ENCODE data around the gene VEGFB.

Gene VEGFB, protein sequence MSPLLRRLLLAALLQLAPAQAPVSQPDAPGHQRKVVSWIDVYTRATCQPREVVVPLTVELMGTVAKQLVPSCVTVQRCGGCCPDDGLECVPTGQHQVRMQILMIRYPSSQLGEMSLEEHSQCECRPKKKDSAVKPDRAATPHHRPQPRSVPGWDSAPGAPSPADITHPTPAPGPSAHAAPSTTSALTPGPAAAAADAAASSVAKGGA

DNA sequence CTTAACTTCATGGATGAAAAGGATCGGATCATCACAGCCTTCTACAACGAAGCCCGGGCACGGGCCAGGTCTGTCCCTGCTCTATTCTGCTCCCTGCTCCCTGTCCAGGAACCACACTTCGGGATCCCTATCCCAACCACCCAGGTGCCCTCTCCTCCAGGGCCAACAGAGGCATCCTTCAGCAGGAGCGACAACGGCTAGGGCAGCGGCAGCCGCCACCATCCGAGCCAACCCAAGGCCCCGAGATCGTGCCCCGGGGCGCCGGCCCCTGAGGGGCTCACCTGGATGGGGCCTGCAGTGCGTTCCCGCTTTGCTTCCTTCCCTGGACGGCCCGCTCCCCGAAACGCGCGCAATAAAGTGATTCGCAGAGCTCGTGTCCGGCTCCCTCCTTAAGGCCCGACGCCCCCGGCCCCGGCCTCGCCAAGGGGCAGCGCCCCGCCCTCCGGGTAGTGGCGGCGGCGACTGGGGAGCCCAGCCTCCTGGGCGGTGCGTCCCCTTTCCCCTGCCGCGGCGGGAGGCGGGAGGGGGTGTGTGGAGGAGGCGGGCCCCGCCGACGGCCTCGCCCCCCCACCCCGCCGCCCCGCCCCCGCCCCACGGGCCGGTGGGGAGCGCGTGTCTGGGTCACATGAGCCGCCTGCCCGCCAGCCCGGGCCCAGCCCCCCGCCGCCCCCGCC is at the start of gene VEGFB:
TSS of gene VEGFB (plus strand) at position 672 of the 674 bp plus-strand sequence. CDS start 250 bp downstream, outside the sequence.
- peak; percentile 65 for DNase-seq

DNA sequence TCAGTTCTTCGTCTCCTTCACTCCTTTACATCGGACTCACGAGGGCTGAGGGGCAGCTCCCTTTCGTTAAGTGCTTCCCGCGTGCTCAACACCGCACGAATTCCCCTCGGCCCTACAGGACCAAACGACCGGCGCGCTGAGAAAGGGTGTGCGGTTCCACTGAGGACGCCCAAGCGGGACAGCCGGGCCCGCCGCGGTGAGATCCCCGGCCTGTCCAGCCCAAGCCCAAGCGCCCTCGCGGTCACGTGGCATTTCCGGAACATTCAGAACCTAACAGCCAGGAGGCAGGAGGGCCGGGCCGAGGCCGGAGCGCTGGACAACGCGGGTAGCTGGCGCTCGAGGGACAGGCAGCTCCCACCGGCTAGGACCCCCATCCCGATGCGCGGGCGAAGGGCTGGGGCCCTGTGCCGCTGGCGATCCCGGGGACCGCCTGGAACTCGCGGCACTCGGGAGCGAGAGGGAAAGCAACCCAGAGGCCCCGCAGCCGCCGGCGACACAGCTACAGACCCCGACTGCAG is 49.1 kb upstream of the VEGFB start:
- no peak for DNase-seq

DNA sequence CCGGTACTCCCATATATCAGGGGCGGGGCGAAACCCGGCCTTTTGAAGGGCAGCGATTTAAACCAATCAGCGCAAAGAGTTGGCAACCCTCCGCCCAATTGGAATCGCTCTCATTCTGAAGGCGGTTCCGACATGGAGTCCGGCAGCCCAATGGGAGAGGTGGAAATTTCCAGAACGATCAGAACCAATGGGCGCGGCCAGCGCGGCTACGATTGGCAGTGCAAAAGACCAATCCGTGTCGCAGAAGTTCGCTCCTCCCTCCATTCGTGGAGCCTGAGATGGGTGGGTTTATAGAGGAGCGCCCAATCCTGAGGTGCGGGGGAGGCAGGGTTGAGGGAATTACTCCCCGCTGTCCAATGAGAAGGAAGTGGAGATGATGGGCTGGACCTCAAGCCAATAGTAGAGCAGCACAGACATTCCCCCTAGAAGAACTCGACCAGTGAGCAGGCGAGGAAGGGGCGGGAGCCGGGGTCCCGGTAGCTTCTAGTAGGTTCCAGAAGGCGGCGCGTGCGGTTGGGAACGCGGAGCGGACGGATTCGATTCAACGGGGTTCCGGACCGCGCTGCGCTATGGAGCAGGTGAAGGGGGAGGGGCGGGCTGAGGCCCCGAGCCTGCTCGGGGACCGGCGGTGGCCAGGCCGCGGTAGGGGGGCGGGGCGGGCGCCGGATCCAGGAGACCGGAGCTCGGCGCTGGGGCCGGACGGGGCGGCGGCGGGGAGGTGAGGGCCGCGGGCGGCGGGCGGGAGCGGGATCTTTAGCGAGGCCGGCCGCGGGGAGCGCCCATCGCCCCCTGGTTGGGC is 48.5 kb upstream of the VEGFB start, which contains the start of gene STIP1:
TSS of gene STIP1 (plus strand) at position 479 of the 799 bp plus-strand sequence. CDS start at position 570, 91 bp downstream.
- DNase-seq: peak; percentile 100

DNA sequence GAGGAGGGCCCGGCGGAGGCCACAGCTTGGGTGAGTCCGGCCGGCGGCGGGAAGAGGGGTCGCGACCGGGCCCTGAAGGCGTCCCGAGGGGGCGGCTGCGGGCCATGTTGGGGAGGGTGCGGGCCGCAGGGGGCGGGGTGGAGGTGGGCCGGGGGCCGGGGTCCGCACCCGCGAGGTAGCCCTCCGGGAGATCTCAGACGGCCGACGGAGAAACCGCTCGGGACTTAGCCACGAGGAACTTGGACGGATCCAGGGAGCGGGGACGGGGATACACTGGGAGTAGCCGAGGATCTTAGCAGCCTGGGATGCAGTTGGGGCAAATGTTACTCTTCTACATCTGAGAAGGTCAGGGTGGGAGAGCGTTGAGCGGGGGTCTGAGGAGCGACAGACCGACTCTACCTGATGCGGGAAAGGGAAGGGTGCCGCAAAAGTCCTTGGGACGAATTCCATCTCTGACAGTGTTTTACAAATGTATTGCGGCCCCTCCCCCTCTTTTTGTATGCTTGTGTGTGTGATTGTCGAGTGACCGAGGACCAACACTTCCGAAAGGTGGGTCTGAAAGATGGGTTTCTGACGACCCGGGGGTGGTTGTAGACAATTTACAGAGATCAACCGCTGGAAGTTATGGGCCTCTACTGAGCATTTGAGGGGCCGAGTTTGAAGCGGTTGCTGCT is 47.8 kb upstream of the VEGFB start:
- DNase-seq: peak; percentile 39

DNA sequence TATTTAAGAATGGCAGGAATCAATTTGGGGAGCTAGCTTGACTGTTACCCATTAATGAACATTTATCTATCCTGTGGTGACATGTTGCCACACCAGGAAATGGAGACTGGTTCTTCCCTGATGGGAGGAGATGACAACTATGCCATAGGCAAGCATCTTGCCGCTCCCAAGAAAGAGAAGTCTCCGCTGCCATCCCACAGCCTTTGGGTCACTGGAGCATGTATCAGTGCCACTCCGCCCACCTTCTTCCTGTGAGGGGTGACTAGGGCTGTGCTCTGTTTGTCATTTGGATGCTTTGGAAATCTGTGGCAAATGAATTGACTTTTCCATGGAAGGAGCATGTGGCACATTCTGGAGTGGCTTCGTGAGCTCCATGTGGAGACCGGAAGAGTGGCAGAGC is 42.0 kb upstream of the VEGFB start:
- no peak for DNase-seq

DNA sequence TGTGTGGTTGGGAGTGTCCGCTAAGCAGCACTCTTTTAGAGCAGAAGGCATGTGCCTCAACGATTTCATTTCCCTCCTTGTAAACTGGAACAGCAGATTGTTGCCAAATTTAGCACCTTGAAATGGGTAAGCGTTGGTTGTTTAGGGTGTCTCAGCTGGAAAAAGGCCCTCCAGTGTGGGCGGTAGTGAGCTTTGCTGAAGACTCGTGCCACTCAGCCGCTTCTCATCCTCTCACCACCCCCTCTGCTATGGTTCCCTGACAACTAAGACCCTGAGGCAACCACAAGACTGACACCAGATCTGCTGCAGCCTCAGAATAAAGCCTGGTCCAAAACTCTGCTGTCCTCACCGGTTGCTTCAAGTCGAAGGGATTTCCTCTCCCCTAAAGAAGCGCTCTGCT is 37.8 kb upstream of the VEGFB start:
- no peak for DNase-seq

DNA sequence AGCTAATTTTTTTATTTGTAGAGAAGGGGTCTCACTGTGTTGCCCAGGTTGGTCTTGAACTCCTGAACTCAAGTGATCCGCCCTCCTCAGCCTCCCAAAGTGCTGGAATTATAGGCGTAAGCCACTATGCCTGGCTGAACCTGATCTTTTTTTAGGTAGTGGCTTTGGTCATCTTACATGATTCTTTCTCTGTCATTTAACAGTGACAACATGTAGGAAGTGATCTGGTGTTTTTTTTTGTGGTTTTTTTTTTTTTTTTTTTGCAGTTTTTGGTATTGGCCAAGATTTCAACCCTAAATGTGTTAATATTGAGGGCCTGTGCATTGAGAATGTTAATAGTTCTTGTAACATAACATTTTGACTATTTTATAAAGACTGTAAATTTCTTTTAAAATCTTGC is 35.9 kb upstream of the VEGFB start:
- DNase-seq: no peak

DNA sequence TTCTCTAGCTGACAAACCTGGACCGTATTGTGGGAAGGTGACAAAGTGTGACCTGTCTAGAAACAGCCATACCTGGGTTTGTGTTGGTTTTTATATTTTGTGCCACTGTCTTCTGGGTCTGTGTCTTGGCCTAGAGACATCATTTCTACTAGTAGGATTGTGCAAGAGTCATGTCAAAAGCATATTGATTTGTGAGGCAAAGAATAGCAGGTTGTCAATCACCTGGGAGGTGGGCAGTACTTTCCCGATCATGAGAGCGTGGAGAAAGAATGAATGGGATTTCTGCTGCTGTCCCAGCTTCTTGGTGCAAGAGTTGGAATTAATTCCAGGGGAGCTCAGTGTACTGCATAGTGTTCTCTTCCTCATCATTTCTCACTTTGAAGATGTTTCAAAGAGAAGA is 32.8 kb upstream of the VEGFB start:
- DNase-seq: no peak

DNA sequence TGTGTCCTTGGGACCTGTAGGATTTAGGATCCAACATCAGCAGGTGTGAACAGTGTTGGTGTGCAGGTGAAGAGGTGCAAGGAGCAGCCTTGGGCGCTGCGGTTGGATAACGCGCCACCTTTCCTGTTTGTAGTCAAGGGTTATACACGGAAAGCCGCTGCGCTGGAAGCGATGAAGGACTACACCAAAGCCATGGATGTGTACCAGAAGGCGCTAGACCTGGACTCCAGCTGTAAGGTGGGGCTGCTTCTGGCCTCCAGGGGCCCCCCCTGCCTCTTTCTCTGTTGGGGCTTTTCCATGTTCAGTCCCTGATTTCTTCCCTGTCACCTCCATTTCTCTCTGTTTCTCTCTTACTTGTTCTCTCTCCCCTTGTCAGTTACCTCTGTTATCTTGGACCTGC is 31.4 kb upstream of the VEGFB start:
- no peak for DNase-seq

DNA sequence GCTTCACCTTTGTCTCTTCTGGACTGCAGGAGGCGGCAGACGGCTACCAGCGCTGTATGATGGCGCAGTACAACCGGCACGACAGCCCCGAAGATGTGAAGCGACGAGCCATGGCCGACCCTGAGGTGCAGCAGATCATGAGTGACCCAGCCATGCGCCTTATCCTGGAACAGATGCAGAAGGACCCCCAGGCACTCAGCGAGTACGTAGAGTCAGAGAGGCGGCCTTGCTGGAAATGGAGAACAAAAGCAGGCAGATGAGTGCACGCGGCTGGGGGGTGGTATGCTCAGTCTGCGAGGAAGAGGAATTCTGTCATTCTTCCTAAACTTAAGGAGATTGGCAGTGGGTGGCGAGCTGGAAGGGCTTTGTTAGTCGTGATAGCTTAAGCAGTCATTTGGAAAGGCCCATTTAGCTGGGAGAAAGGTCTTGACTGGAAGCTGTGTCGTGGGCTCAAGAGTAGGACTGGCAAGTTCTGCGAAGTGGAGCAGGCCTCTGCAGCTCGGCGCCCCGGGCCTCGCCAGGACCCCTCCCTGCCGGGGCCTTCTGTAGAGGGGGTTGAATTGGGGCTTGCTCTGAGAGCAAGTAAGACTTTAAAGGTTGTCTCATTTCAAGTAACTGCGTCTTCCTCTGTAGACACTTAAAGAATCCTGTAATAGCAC is 30.8 kb upstream of the VEGFB start:
- no peak for DNase-seq

DNA sequence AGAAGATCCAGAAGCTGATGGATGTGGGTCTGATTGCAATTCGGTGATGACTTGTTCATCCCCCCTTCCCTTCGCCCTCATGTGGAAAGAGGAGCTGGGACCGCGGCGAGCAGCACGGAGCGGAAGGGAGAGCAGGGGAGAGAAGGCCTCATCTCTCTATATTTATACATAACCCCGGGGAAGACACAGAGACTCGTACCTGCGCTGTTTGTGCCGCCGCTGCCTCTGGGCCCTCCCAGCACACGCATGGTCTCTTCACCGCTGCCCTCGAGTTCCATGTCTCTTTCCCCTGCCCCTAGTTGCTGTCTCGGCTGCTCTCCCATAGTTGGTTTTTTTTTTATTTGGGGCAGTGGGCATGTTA is 30.3 kb upstream of the VEGFB start:
- DNase-seq: no peak

DNA sequence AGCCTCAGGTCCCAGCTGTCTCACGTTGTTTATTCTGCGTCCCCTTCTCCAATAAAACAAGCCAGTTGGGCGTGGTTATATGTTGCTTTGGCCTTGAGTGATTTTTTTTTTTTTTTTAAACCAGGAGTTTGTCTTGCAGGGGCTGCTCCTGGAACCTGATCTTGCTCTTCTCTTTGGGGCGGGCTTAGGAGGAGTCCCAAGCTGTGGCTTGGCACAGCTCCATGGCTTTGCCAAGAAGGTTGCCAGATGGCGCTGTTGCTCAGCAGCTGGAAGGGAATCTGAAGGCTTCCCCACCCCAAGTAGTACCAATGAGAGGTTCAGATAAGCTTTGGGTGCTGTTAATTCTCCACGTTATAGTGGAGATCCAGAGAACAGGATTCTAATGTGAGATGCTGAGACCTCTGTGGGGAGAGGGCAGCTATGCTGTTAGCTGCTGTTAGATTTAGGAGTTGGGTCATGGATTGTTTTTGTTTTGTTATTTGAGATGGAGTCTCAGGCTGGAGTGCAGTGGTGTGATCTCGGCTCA is 29.9 kb upstream of the VEGFB start:
- DNase-seq: peak; percentile 75

DNA sequence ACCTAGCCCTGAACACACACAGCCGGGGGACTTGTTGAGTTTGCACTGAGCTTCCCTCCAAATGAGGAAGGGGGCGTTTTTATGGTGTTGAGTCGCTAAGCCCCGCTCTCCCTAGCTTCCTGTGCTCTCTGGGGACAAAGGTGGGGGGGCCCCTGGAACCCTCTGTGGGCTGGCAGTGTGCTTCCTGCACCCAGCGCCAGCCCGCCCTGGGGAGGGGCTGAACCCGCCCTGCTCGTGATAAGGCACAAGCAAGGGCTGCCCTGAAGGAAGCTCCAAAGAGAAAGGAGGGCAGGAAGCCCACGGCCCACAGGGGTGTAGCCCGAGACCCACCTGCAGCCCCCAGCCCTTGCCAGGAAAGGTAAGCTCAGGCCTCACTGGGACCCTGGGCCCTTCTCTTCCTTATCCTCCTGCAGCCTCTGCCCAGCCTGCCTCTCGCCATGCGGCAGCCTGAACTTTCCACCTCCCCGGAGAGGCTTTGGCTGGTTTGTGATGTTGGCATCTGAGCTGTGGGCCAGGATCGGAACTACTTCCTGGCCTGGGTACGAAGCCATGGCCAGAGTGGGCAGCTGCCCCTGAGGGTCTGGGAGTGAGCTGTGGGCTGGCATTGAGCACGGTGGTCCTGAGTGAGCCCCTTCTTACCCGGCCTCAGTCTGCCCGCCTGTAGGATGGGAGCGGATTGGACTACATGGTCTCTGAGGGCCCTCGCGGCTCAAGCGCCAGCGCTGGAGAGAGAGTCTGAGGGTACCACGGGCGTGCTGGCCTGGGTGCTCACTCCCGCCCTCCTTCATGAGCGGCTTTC is 27.7 kb upstream of the VEGFB start, which contains the start of gene FERMT3:
TSS of gene FERMT3 (plus strand) at position 265 of the 799 bp plus-strand sequence. CDS start 644 bp downstream, outside the sequence.
- no peak for DNase-seq

DNA sequence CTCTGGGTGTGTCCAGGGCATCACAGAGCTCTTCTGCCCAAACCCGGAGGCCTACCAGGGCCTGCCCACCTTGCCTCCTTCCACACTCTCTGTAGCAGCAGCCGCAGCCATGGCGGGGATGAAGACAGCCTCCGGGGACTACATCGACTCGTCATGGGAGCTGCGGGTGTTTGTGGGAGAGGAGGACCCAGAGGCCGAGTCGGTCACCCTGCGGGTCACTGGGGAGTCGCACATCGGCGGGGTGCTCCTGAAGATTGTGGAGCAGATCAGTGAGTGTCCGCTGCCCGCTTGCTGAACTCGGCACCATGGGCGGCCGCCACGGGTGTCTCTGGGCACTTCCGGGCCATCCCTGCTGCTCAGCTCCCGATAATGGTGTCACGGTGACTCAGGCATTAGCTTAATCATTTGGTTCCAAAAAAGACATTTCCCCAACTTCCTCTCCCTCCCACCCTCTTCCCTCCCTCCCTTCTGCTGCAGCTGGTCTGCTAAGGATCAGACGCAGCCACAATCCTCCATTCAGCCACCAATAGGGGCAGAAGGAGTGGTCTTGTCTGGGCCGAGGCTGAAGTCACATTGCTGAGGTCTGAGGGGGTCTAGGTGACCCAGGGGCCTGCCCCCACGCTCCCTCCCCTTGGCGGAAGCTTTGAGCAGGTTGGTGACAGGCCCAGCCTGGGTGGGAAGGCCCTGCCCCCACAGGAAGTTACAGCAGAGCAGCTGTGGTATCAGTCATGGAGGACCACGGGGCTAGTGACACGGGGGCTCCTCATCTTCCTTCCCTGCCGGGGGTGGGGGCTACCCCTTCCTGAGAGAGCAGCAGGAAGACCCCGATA is 26.9 kb upstream of the VEGFB start:
- no peak for DNase-seq

DNA sequence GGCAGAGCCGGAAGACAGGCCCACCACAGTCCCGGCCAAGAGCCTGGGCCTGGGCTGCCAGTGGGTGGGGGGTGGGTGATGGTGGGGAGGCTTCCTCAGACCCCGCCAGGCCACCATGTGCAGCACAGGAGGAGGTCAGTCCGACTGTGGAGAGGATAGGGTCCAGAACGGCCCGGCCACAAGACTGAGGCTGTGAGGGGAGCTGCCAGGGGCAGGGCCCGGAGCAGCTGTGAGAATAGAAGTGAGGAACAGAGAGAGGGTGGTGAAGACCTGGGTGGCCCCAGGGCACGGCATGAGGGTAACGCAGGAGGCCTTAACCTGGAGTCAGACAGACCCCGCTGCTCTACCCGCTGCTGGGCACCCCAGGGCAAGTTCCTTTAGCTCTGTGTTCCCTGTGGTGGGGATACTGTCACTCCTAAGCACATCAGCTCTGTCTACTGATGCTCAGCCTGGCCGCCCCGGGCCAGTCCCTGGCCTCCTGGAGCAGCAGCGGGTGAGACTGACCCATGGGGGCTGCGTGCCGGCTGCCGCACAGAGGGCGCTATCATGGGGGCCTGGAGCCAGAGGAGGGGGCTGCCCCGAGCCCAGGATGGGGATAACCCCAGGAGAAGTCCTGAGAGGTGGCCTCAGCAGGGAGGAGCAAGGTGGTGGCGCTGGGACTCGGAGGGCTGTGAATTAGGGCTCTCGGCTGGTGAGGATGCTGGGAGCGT is 26.1 kb upstream of the VEGFB start:
- no peak for DNase-seq

DNA sequence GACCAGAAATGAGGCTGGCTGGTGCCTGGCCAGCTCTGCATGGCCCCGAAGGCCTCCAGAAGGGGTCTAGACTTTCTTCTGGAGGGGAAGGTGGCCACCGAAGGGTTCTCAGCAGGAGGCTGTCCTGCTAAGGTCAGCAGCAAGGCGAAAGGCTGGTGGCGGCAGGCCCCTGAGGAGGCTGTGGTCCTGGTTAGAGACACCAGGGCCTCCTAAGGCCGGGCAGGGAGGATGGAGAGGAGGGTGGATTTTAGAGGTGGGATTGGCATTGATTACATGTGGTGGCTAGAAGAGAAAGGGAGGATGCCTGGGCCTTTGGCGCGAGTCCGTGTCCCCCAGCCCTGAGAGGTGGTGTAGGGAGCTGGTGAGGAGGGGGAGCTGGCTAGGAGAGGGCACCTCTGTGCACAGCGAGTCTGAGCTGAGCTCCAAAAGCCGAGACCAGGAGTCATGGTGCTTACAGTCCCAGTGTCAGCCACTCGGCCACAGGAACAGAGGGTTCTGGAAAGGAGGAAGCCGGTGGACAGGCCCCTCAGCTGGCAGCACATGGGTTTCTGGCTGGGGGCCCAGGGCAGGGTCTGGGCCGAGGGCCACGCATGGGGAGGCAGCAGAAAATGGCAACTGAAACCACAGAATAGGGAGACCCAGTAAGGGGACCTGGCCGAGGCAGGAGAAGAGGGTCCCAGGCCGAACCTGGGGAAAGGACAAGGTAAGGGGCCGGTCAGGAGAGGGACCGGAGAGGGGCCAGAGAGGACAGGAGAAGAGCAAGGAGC is 25.4 kb upstream of the VEGFB start:
- no peak for DNase-seq

DNA sequence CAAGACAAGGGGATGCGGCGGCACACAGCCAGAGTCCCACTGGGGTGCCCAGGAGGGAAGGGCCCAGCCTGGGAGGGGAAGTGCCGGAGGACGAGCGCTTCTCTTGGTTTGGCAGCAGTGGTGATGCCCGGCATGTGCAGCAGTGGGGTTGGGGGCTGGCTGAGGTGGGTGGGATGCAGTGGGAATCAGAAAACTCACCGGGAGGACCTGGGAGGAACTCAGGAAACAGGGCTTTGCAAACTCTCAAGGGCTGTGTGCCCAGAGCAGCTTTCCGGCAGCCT is 24.9 kb upstream of the VEGFB start:
- no peak for DNase-seq

DNA sequence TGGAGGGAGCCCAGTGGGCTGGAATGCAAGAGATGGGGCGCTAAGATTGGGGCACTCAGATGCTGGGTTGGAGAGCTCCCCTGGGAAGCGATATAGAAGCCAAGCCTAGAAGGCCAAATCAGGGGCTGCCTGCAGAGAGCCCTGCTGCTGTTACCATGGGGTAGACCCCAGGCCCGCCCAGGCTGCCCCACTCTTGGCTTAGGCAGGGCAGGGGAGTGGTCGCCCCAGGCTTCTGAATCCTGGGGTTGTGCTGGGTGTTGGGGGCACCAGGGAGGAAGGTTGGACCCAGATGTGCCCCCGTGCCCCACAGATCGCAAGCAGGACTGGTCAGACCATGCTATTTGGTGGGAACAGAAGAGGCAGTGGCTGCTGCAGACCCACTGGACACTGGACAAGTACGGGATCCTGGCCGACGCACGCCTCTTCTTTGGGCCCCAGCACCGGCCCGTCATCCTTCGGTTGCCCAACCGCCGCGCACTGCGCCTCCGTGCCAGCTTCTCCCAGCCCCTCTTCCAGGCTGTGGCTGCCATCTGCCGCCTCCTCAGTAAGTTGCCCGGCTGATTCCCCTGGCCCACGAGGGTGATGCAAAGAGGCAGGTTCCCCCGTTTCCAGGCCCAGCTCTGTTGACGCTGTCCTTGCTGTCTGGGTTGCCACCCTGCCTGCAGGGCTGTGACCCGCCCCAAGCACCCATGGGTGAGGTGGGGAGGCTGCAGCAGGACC is 23.9 kb upstream of the VEGFB start:
- no peak for DNase-seq

All from retina (tissue), 1 donor.